Liver (tissue), 2 donors: ENCODE data around the gene RAF1.
"Not testable (repeated sequence)": the region's sequence is repeated elsewhere in the genome, so short reads cannot be mapped to it uniquely, and the experiment has no call there.

ENCODE experiments used
- NR2F2 ChIP-seq: IDR thresholded peaks from 2 replicates; pipeline ENCODE4 v1.6.1; 2016; ENCODE audit warnings: antibody characterized with exemption
- TF ChIP-seq, protein P1 (sequence below): IDR thresholded peaks from 2 replicates; pipeline ENCODE4 v1.6.1; 2016; ENCODE audit warnings: antibody characterized with exemption
- donor health status: healthy.

GRCh38 chr3:12543497-12543896 is 120.4 kb downstream of the RAF1 start:
- TF ChIP-seq, protein P1, sequence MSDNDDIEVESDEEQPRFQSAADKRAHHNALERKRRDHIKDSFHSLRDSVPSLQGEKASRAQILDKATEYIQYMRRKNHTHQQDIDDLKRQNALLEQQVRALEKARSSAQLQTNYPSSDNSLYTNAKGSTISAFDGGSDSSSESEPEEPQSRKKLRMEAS = not testable (repeated sequence)
- not testable (repeated sequence) for TF ChIP-seq NR2F2
